A549 (cell line): Measurements from ENCODE around the gene RASA4. TPM values are rescaled to one million over a fixed set of nuclear protein-coding genes. Genes with fewer than 3 reads are reported as not detected.
"Not testable (repeated sequence)": the region's sequence is repeated elsewhere in the genome, so short reads cannot be mapped to it uniquely, and the experiment has no call there.

ENCODE experiments used
- ATAC-seq, 2 experiments: fragments of 200-7000 bp in 1 of 2; fragments of >200 bp in 1 of 2; cut with Nextera tagmentation in 1 of 2; cut with Tn5 transposase in 1 of 2; 3 replicates each; pipeline versions ENCODE4 v1.8.0 to v1.9.1; 2018 to 2020; ENCODE audit warnings: mild to moderate bottlenecking in 1 of 2, moderate library complexity in 1 of 2
- CTCF ChIA-PET: fragments of 300-600 bp; sonication (Branson Sonifier 250); formaldehyde crosslinking; extraction: SDS; loops from one replicate; lab custom pipeline; 2021; ENCODE audit warnings: antibody characterized with exemption, inconsistent platforms; lab: Yijun Ruan, JAX
- POLR2A ChIA-PET: fragments of 350-600 bp; formaldehyde crosslinking; extraction: SDS; loops from one replicate; lab custom pipeline; 2021; ENCODE audit warnings: antibody characterized with exemption, inconsistent platforms; lab: Yijun Ruan, JAX
- DNase-seq, 2 experiments: peaks; one replicate each; pipeline versions ENCODE4 v3.0.0 to v3.0.0-alpha.2; 2011 to 2016; ENCODE audit warnings: low read depth in 1 of 2, low spot score in 1 of 2
- FAIRE-seq: peaks from 2 replicates; lab custom pipeline; 2011; peaks lifted over from hg19 to GRCh38; lab: Jason Lieb, UNC
- H3K27ac ChIP-seq, 2 experiments: fragments of >200 bp; sonication (Bioruptor Twin); formaldehyde crosslinking; 3 replicates each; pipeline ENCODE4 v1.5.1; 2016 to 2017
- H3K4me1 ChIP-seq: fragments of >200 bp; sonication (Bioruptor Twin); formaldehyde crosslinking; 3 replicates; pipeline ENCODE4 v1.6.1; 2016
- H3K4me2 ChIP-seq: fragments of >200 bp; sonication (Bioruptor Twin); formaldehyde crosslinking; 3 replicates; pipeline ENCODE4 v1.6.1; 2016
- H3K4me3 ChIP-seq: fragments of >200 bp; sonication (Bioruptor Twin); formaldehyde crosslinking; 3 replicates; pipeline ENCODE4 v1.5.1; 2016
- H3K9me3 ChIP-seq: fragments of >200 bp; sonication (Bioruptor Twin); formaldehyde crosslinking; 3 replicates; pipeline ENCODE4 v1.6.1; 2016
- WGBS: methylation state at CpG from one replicate; pipeline ENCODE4 v1.1.6; 2017; ENCODE audit errors: missing lambda C conversion rate; 5-methylcytosine and 5-hydroxymethylcytosine counted together
- polyA plus RNA-seq, 4 experiments: library from polyadenylated mRNA; depleted of rRNA in 3 of 4; stranded (reverse); fragments of >200 nt; fragmentation: RNase III in 1 of 4; extraction: RNeasy Plus Mini Kit Qiagen cat#74134 plus additional on column Dnase treatment in 1 of 4; gene quantifications; 2 replicates in 3 of 4; 3 replicates in 1 of 4; pipeline ENCODE4 v1.2.3, GENCODE V29; 2011 to 2017

The RASA4 gene
- polyA plus RNA-seq, 2 of the 4 experiments (the other 2 are of a cell fraction) = 1.8 to 3.2 TPM

DNA sequence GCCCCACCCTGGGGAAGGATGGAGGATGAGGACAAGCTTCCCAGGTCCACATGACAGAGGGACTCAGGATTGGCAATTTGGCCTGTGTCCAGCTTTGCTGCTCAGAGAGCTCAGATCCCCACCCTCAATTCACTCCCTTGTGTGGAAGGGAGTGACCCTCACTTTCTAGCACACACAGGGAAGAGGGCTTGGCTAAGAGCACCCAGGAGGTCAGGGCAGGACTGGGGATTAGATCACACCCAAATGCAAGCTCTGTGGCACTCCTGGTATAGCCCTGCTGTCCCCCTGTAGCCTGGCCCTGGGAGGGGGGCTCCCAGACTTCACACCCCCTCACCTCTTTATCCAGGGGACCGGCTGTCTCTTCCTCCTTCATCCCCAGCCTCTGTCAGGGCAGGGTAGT lies 72.2 kb downstream of the RASA4 start:
- H3K4me2 ChIP-seq, POLR2A ChIA-PET, CTCF ChIA-PET, H3K9me3 ChIP-seq, H3K4me1 ChIP-seq, H3K27ac ChIP-seq, H3K4me3 ChIP-seq, FAIRE-seq, DNase-seq: not testable (repeated sequence)
- 0 out of 6 replicates have a peak, but pooled peaks of 1 of the 2 experiments have one; percentile 3 for ATAC-seq
- WGBS = 88% methylated on average over 1 of the region's 1 CpG

DNA sequence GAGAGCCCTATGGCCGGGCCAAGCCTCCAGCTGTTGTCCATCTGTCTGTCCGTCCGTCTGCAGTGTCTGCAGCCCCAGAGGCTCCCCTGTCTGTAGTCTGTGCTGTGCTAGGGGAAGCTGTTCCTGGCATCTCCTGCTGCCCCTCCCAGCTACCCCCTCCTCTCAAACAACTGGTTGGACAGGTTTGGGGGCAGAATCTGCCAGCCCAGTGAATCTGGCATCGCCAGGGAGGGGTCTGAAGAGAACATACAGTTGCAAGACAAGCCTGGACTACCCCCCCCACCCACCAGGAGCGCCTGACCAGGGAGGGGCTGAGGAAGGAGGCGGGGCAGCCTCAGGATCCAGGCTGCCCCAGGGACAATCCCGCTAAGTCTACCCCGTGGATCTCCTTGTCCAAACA lies 73.0 kb downstream of the RASA4 start, which contains the start of gene UPK3BL2:
TSS of gene UPK3BL2 (minus strand) at position 101 of the 400 bp plus-strand sequence. CDS start at position 41, 60 bp downstream.
- H3K27ac ChIP-seq, FAIRE-seq, POLR2A ChIA-PET, H3K4me3 ChIP-seq, H3K4me2 ChIP-seq, H3K4me1 ChIP-seq, CTCF ChIA-PET, DNase-seq, H3K9me3 ChIP-seq: not testable (repeated sequence)
- ATAC-seq = 0 out of 6 replicates have a peak, but pooled peaks of 1 of the 2 experiments have one; percentile 10
- no CpG with 5 or more reads among the region's 8 CpGs for WGBS

DNA sequence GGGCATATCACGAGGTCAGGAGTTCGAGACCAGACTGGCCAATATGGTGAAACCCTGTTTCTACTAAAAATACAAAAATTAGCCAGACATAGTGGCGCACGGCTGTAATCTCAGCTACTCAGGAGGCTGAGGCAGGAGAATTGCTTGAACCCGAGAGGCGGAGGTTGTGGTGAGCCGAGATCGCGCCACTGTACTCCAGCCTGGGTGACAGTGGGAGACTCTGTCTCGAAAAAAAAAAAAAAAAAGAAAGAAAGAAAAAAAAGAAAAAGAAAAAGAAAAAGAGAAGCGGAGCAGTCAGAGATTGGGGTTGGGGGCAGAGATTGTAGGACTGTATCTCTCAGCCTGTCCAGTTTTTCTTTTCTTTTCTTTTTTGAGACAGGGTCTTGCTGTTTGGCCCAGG lies 73.8 kb downstream of the RASA4 start:
- DNase-seq, H3K4me1 ChIP-seq, H3K9me3 ChIP-seq, H3K27ac ChIP-seq, H3K4me3 ChIP-seq, H3K4me2 ChIP-seq, POLR2A ChIA-PET, FAIRE-seq, CTCF ChIA-PET, ATAC-seq: not testable (repeated sequence)
- WGBS = 96% methylated on average over 7 of the region's 11 CpGs

DNA sequence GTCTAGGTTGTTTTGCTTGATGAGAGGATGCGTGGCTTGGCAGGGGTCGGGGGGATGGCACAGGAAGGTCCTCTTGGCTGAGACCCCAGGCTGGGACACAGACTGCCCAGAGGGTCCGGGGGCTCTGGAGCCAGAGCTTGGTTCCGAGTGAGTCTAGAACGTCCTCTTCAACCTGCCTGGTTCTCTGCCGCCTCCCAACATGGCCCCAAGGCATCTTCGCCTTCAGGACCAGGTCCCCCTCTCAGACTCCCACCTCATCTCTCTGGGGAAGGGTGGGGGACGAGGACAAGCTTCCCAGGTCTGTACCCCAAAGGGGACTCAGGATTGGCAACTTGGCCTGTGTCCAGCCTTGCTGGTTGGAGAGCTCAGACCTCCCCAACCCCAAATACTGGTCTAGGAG lies 74.5 kb downstream of the RASA4 start:
- ATAC-seq, H3K9me3 ChIP-seq, H3K4me1 ChIP-seq, CTCF ChIA-PET, H3K4me3 ChIP-seq, H3K27ac ChIP-seq, FAIRE-seq, H3K4me2 ChIP-seq, POLR2A ChIA-PET, DNase-seq: not testable (repeated sequence)
- no CpG with 5 or more reads among the region's 8 CpGs for WGBS

DNA sequence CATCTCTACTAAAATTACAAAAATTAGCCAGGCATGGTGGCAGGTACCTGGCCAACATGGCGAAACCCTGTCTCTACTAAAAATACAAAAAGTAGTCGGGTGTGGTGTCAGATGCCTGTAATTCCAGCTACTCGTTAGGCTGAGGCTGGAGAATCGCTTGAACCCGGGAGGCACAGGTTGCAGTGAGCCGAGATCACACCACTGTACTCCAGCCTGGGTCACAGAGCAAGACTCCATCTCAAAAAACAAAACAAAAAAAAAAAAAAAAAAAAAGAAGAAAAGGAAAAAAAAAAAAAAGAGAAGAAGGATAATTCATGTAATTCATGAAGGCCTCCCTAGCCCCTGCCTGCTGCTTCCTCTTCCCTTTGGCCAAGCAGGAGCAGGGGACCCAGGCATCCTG lies 76.0 kb downstream of the RASA4 start:
- 92% methylated on average over 5 of the region's 6 CpGs for WGBS
- DNase-seq, H3K4me3 ChIP-seq, H3K4me2 ChIP-seq, FAIRE-seq, H3K27ac ChIP-seq, H3K9me3 ChIP-seq, CTCF ChIA-PET, POLR2A ChIA-PET, H3K4me1 ChIP-seq, ATAC-seq: not testable (repeated sequence)

DNA sequence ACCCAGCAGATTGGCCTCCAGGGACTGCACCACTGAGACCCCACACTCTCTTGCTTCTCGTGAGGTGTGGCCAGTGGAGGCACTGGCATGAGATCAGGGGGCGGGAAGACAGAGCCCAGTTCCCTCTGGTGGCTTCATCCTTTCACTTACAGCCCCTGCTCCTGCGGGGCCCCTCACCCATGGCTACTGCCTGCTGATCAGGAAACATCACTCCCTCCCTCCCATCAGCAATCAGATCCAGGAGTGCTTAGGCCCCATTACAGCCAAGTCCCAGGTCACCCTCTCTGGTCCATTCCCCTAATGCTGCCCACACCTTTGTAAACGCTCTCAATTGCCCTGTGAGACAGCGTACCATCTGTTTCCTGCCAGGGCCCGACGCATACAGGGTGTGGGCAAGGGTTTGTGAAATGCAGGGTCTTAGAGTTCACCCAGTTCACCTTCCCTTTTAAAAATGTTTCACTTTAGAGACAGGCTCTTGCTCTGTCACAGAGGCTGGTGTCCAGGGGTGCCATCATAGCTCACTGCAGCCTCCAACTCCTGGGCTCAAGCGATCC lies 81.4 kb downstream of the RASA4 start:
- H3K4me2 ChIP-seq, FAIRE-seq, CTCF ChIA-PET: not testable (repeated sequence)

DNA sequence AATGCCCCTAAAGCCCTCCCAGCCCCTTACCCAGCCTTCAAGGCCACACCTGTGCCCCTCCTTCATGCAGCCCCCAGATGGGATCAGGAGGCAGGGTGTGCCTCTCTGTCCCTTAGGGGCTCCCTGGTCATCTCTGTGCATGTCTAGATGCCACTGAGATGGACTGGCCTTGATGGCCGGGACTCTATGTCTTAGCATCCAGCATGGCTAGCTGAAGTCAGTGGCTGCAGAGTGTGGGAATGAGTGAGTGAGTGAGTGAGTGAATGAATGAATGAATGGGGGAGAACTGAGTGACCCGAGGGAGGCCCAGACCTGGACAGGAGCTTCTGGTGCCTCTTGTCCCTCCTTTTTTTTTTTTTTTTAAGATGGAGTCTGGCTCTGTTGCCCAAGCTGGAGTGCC lies 84.4 kb downstream of the RASA4 start:
- H3K27ac ChIP-seq, H3K4me1 ChIP-seq, POLR2A ChIA-PET, DNase-seq, FAIRE-seq, H3K4me2 ChIP-seq, H3K9me3 ChIP-seq, H3K4me3 ChIP-seq, CTCF ChIA-PET: not testable (repeated sequence)
- ATAC-seq = peak; percentile 17 to 33; a peak in 3 of 6 replicates
- 66% methylated on average over 2 of the region's 2 CpGs for WGBS

More for the DNA sequence above, 81.4 kb downstream of the RASA4 start:
- 81% methylated on average over 5 of the region's 8 CpGs for WGBS
- H3K9me3 ChIP-seq, H3K4me1 ChIP-seq, POLR2A ChIA-PET, ATAC-seq, DNase-seq, H3K27ac ChIP-seq, H3K4me3 ChIP-seq: not testable (repeated sequence)

DNA sequence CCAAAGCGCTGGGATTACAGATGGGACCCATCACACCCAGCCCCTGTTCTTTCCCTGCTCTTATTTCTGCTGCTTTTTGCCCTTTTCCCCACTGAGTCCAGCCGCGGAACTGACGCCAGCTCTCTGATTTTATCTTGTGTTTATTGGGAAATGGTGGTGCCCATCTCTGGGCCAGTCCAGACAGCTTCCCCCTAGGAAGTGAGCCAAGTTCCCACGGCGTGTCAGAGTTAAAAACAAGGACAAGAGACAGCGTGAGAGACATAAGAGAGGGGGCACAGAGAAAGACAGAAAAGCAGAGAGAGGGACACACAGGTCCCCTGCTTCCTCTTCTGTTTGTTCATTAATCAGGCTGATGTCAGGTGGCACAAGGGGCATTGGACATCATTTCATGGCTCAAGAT lies 85.0 kb downstream of the RASA4 start:
- 62% methylated on average over 5 of the region's 7 CpGs for WGBS
- CTCF ChIA-PET, H3K4me2 ChIP-seq, ATAC-seq, H3K9me3 ChIP-seq, DNase-seq, H3K4me3 ChIP-seq, POLR2A ChIA-PET, FAIRE-seq, H3K27ac ChIP-seq, H3K4me1 ChIP-seq: not testable (repeated sequence)
